Suprapubic skin (tissue), 4 donors: Measurements from ENCODE around the gene CALD1. TPM values are rescaled to one million over a fixed set of nuclear protein-coding genes. Genes with fewer than 3 reads are reported as not detected.

Source experiments
- DNase-seq, 2 donors: peaks; one replicate each; pipeline ENCODE4 v3.0.0-alpha.2; 2019; ENCODE audit warnings: low spot score in 2 of 2
- H3K27ac ChIP-seq: fragments of 200-600 bp; sonication (generic); one replicate; pipeline ENCODE4 v1.5.1; 2019
- H3K27me3 ChIP-seq: fragments of 200-600 bp; sonication (generic); one replicate; pipeline ENCODE4 v1.5.1; 2019
- H3K36me3 ChIP-seq: fragments of 200-600 bp; sonication (generic); one replicate; pipeline ENCODE4 v1.5.1; 2019
- H3K4me1 ChIP-seq: fragments of 200-600 bp; sonication (generic); one replicate; pipeline ENCODE4 v1.5.1; 2019
- H3K4me3 ChIP-seq: fragments of 200-600 bp; sonication (generic); one replicate; pipeline ENCODE4 v1.5.1; 2019; ENCODE audit warnings: mild to moderate bottlenecking
- H3K9me3 ChIP-seq: fragments of 200-600 bp; sonication (generic); one replicate; pipeline ENCODE4 v1.5.1; 2019
- EP300 ChIP-seq: sonication (generic); formaldehyde crosslinking; IDR thresholded peaks from one replicate; pipeline ENCODE4 v1.6.1; 2017; ENCODE audit warnings: antibody characterized with exemption
- POLR2A ChIP-seq, 2 donors: fragments of 450-650 bp; IDR thresholded peaks; one replicate each; pipeline ENCODE4 v1.6.1; 2017; ENCODE audit warnings: antibody characterized with exemption in 2 of 2, mild to moderate bottlenecking in 2 of 2, moderate library complexity in 2 of 2
- POLR2AphosphoS5 ChIP-seq, 3 donors: sonication (generic); formaldehyde crosslinking; IDR thresholded peaks; one replicate each; pipeline ENCODE4 v1.6.1; 2017; ENCODE audit warnings: antibody characterized with exemption in 3 of 3
- WGBS: methylation state at CpG from one replicate; pipeline ENCODE4 v1.1.5; 2018; 5-methylcytosine and 5-hydroxymethylcytosine counted together
- total RNA-seq, 4 donors: library from RNA; depleted of rRNA; stranded (reverse); fragments of >200 nt; gene quantifications; one replicate each; pipeline ENCODE4 v1.1.0, GENCODE V29; 2016
- TF ChIP-seq, protein P1 (sequence below), 2 donors: fragments of 200-600 bp in 1 of 2; fragments of 450-650 bp in 1 of 2; sonication (generic) in 1 of 2; IDR thresholded peaks; one replicate each; pipeline ENCODE4 v1.5.1; 2016 to 2019; ENCODE audit warnings: antibody characterized with exemption in 2 of 2, mild to moderate bottlenecking in 1 of 2, moderate library complexity in 1 of 2

CALD1 gene
- total RNA-seq, 4 donors from 2014 or later, result 53.6 to 116 (median 83.2) TPM

DNA sequence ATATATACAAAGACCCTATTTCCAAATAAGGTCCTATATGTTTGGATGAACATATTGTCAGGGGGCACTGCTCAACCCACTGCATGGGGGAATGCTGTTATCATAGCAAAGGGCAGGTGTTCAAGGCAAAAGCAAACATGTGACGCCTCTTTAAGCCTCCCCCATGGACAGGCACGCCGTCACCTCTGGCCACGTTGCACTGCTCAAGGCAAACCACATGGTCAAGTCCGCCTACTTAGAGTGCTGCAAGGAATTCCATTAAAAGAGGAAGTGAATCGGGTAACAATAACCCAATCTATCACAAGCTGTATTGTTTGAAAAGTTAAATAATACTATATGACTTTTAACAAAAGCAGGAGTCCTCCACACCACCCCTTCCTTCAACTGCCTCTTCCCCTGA lies 8.8 kb upstream of the CALD1 start:
- Histone ChIP-seq H3K4me3 (no peak overlapping the region), H3K4me1 (peaks cover 3% of the 10 kb centered on the region), H3K36me3 (no peaks in the 10 kb centered on the region), H3K27ac (no peak overlapping the region), H3K27me3 (no peaks in the 10 kb centered on the region), H3K9me3 (no peaks in the 10 kb centered on the region)
- WGBS, result 93% methylated on average over 6 of the region's 6 CpGs
- TF ChIP-seq, protein P1, sequence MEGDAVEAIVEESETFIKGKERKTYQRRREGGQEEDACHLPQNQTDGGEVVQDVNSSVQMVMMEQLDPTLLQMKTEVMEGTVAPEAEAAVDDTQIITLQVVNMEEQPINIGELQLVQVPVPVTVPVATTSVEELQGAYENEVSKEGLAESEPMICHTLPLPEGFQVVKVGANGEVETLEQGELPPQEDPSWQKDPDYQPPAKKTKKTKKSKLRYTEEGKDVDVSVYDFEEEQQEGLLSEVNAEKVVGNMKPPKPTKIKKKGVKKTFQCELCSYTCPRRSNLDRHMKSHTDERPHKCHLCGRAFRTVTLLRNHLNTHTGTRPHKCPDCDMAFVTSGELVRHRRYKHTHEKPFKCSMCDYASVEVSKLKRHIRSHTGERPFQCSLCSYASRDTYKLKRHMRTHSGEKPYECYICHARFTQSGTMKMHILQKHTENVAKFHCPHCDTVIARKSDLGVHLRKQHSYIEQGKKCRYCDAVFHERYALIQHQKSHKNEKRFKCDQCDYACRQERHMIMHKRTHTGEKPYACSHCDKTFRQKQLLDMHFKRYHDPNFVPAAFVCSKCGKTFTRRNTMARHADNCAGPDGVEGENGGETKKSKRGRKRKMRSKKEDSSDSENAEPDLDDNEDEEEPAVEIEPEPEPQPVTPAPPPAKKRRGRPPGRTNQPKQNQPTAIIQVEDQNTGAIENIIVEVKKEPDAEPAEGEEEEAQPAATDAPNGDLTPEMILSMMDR (IDR thresholded peaks at IDR 0.05), result no peak
- TF ChIP-seq POLR2A (IDR thresholded peaks at IDR 0.05), result no peak
- DNase-seq, result no peak

DNA sequence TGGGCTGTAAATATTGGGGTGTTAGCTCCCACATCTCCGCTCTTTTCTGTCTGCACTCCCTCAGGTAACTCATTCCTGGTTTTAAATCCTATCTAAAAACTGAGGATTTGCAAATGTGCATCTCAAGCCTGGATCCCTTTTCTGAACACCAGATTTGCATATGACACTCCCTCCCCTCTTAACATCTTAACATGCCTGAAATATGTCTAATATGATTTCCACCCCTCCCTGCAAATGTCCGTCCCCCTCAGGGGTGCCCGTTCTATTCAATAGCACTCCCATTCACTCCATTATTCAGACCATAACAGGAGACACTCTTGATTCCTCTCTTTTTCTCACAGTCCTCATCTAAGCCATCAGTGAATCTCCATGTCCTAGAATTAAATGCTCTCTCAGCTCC lies 8.3 kb upstream of the CALD1 start:
- Histone ChIP-seq H3K9me3 (no peaks in the 10 kb centered on the region), H3K4me1 (peaks cover 3% of the 10 kb centered on the region), H3K4me3 (no peak overlapping the region), H3K27ac (no peak overlapping the region), H3K36me3 (no peaks in the 10 kb centered on the region), H3K27me3 (no peaks in the 10 kb centered on the region)
- no peak for DNase-seq
- 85% methylated on average over 3 of the region's 3 CpGs for WGBS
- TF ChIP-seq, protein P1 (IDR thresholded peaks at IDR 0.05), result no peak
- no peak for TF ChIP-seq POLR2AphosphoS5 (IDR thresholded peaks at IDR 0.05)
- TF ChIP-seq EP300, result no peak
- no peak for TF ChIP-seq POLR2A (IDR thresholded peaks at IDR 0.05)

DNA sequence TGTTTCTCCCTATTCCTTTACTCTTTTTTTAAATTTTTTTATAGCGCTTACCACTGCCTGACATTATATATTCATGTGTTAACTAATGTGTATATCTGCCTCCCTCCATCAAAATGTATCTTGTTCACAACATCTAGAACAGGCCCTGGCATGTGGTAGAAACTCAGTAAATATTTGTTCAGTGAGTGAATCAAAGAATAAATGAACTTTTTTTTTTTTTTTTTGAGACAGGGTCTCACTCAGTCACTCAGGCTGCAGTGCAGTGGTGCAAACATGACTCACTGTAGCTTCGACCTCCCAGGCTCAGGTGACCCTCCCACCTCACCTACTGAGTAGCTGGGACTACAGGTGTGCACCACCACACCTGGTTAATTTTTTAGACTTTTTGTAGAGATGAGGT lies 7.5 kb upstream of the CALD1 start:
- H3K4me3 ChIP-seq, result no peak overlapping the region
- H3K27ac ChIP-seq, result no peak overlapping the region
- H3K27me3 ChIP-seq, result no peaks in the 10 kb centered on the region
- peaks cover 3% of the 10 kb centered on the region for H3K4me1 ChIP-seq
- TF ChIP-seq, protein P1 (IDR thresholded peaks at IDR 0.05), result no peak
- no peak for TF ChIP-seq POLR2A (IDR thresholded peaks at IDR 0.05)
- no peak for TF ChIP-seq POLR2AphosphoS5 (IDR thresholded peaks at IDR 0.05)
- no peaks in the 10 kb centered on the region for H3K9me3 ChIP-seq
- 59% methylated on average over 2 of the region's 2 CpGs for WGBS
- no peaks in the 10 kb centered on the region for H3K36me3 ChIP-seq
- no peak for DNase-seq

DNA sequence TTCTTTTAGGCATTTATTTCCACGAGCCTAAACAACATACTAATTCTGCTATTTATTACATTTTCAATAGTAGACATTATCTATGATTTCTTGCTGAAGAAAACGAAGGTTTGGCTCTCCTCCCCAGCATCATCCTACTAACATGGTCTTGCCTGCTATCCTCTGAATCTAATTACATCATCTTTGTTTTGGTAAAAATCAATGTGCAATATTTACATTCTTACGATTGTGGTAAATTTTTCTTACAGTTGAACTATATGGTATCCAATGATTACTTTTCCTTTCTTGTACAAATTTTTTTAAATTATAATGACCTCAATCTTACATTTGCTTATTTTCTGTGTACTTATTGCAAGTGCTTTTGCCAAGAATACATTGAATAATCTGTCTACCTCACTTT lies 7.0 kb upstream of the CALD1 start:
- TF ChIP-seq EP300 (no peak), POLR2A (IDR thresholded peaks at IDR 0.05) (no peak)
- TF ChIP-seq, protein P1 (IDR thresholded peaks at IDR 0.05), result no peak
- WGBS, result 50% methylated on average over 3 of the region's 3 CpGs
- Histone ChIP-seq H3K4me1 (peaks cover 3% of the 10 kb centered on the region), H3K27me3 (no peaks in the 10 kb centered on the region), H3K36me3 (no peaks in the 10 kb centered on the region), H3K27ac (no peak overlapping the region), H3K9me3 (no peaks in the 10 kb centered on the region), H3K4me3 (no peak overlapping the region)
- no peak for DNase-seq

DNA sequence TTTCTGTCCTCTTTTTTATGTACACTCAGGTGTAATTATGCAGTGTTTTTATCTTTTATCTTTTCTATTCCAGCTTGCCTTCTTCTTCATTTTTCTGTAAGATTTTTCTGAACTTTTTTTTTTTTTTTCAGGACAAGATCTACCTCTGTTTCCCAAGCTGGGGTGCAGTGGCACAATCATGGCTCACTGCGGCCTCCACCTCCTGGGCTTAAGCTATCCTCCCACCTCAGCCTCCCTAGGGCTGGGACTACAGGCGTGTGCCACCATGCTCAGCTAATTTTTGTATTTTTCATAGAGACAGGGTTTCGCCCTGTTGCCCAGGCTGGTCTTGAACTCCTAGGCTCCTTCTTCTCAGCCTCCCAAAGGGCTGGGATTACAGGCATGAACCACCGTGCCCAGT lies 6.3 kb upstream of the CALD1 start:
- Histone ChIP-seq H3K9me3 (no peaks in the 10 kb centered on the region), H3K27ac (no peak overlapping the region), H3K36me3 (no peaks in the 10 kb centered on the region), H3K27me3 (no peaks in the 10 kb centered on the region), H3K4me3 (no peak overlapping the region), H3K4me1 (peaks cover 7% of the 10 kb centered on the region)
- WGBS, result 68% methylated on average over 4 of the region's 4 CpGs
- DNase-seq, result no peak
- TF ChIP-seq, protein P1 (IDR thresholded peaks at IDR 0.05), result no peak
- TF ChIP-seq POLR2AphosphoS5 (IDR thresholded peaks at IDR 0.05) (no peak), EP300 (no peak), POLR2A (IDR thresholded peaks at IDR 0.05) (no peak)
